Left lung (tissue), 10 donors: ENCODE results near the gene PRKG1. TPM values are rescaled to one million over a fixed set of nuclear protein-coding genes. Genes with fewer than 3 reads are reported as not detected.

Experiments used
- ATAC-seq: fragments of 200-7000 bp; cut with Tn5 transposase; one replicate; pipeline ENCODE4 v1.9.1; 2020; ENCODE audit warnings: moderate library complexity
- DNase-seq, 4 donors: peaks; one replicate each; pipeline ENCODE4 v3.0.0-alpha.2; 2013 to 2020
- H3K27ac ChIP-seq, 2 donors: fragments of 200-600 bp; sonication (generic) in 1 of 2; one replicate each; pipeline versions ENCODE4 v1.5.0 to v1.8.0; 2020 to 2021
- H3K27me3 ChIP-seq, 2 donors: fragments of 200-600 bp; sonication (generic) in 1 of 2; one replicate each; pipeline versions ENCODE4 v1.5.0 to v1.8.0; 2020 to 2021
- H3K36me3 ChIP-seq, 2 donors: fragments of 200-600 bp; sonication (generic) in 1 of 2; one replicate each; pipeline versions ENCODE4 v1.5.0 to v1.8.0; 2020 to 2021
- H3K4me1 ChIP-seq, 2 donors: fragments of 200-600 bp; one replicate each; pipeline ENCODE4 v1.8.0; 2021
- H3K4me3 ChIP-seq, 2 donors: fragments of 200-600 bp; sonication (generic) in 1 of 2; one replicate each; pipeline versions ENCODE4 v1.5.0 to v1.8.0; 2020 to 2021; ENCODE audit warnings: mild to moderate bottlenecking in 1 of 2
- H3K9me3 ChIP-seq, 2 donors: fragments of 200-600 bp; sonication (generic) in 1 of 2; one replicate each; pipeline versions ENCODE4 v1.5.0 to v1.8.0; 2020 to 2021
- CTCF ChIP-seq, 2 donors: fragments of 200-600 bp; sonication (generic) in 1 of 2; IDR thresholded peaks; one replicate each; pipeline versions ENCODE4 v1.5.0 to v1.8.0; 2021; ENCODE audit warnings: antibody characterized with exemption in 2 of 2
- intact Hi-C, 2 donors: fragments of 100-400 bp; cut with DNase I; formaldehyde crosslinking; loops; one replicate each; pipeline versions ENCODE4 v1.11.2 to v1.14.2; 2022
- polyA plus RNA-seq, 6 donors: library from polyadenylated mRNA; unstranded; fragments of 120-200 nt; gene quantifications; one replicate each; pipeline ENCODE4 v1.2.1, GENCODE V29; 2013; ENCODE audit not compliant: insufficient read length in 6 of 6
- total RNA-seq, 2 donors: library from RNA; stranded (reverse); fragmentation: NEBNext Ultra II Directional; extraction: Animal tissue kit (Norgen Biotek cat#: 25700); gene quantifications; one replicate each; pipeline ENCODE4 v1.2.1, GENCODE V29; 2021
- donor health status: DM: no; HTN: yes; CAD: no.
- donor health status: DM: no; HTN: no; CAD: no.

Gene PRKG1
- total and polyA plus RNA-seq, 8 donors: 15.6 to 29.0 (median 17.8) TPM

DNA sequence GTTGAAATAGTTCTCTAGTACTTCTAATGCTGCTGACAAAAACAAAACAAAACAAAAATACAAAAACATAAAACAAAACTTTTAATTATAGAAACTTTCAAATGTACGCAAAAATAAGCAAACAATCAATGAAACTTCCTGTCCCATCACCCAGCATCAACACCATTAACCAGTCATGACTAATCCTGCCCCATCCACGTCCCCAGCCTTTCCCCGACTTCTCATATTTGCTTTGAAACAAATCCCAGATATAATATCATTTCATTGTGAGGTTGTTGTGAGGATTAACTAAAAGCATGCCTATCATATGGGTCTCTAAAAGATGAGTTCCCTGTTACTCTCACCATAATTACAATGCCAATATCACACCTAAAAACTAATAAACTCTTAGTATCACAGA is 569.4 kb downstream of the PRKG1 start:
- Histone ChIP-seq H3K9me3 (no peaks in the 10 kb centered on the region), H3K27ac (no peak overlapping the region), H3K36me3 (no peaks in the 10 kb centered on the region), H3K4me1 (no peaks in the 10 kb centered on the region), H3K4me3 (no peak overlapping the region), H3K27me3 (no peaks in the 10 kb centered on the region)
- intact Hi-C loops: no loop called here
- TF ChIP-seq CTCF (IDR thresholded peaks at IDR 0.05): no peak
- ATAC-seq (no peak), DNase-seq (no peak)

- intact Hi-C loops: no loop called here
Observed at GRCh38 chr10:51649064-51649463, 574.8 kb downstream of the PRKG1 start.

GRCh38 chr10:51651063-51651462 is 576.8 kb downstream of the PRKG1 start:
- Histone ChIP-seq H3K36me3 (no peaks in the 10 kb centered on the region), H3K4me3 (no peak overlapping the region), H3K4me1 (no peaks in the 10 kb centered on the region), H3K27ac (no peak overlapping the region), H3K9me3 (no peaks in the 10 kb centered on the region), H3K27me3 (no peaks in the 10 kb centered on the region)
- intact Hi-C loops: no loop called here
- no peak for ATAC-seq
- DNase-seq: no peak
- TF ChIP-seq CTCF (IDR thresholded peaks at IDR 0.05): no peak

More at GRCh38 chr10:51649064-51649463, 574.8 kb downstream of the PRKG1 start:
- ATAC-seq (no peak), DNase-seq (no peak)
- TF ChIP-seq CTCF (IDR thresholded peaks at IDR 0.05): no peak
- Histone ChIP-seq H3K4me1 (no peaks in the 10 kb centered on the region), H3K9me3 (no peaks in the 10 kb centered on the region), H3K36me3 (no peaks in the 10 kb centered on the region), H3K4me3 (no peak overlapping the region), H3K27ac (no peak overlapping the region), H3K27me3 (no peaks in the 10 kb centered on the region)

DNA sequence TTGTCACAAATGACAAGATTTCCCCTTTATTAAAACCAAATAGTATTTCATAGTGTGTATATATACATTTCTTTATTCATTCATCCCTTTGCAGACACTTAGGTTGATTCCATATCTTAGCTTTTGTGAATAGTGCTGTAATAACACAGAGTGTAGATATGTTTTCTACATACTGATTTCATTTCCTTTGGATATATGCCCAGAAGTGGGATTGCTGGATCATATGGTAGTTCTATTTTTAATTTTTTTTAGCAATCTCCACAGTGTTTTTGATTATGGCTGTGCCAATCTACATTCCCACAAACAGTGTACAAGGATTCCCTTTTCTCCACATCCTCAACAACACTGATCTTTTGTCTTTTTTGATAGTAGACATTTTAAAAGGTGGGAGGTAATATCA is 578.7 kb downstream of the PRKG1 start:
- ATAC-seq (no peak), DNase-seq (peak in 2 of 4 donors; percentile 20 to 26)
- no peaks in the 10 kb centered on the region for H3K4me1 ChIP-seq
- intact Hi-C loops: no loop called here
- no peaks in the 10 kb centered on the region for H3K9me3 ChIP-seq
- no peak for TF ChIP-seq CTCF (IDR thresholded peaks at IDR 0.05)
- H3K4me3 ChIP-seq: no peak overlapping the region
- H3K27ac ChIP-seq: no peak overlapping the region
- no peaks in the 10 kb centered on the region for H3K27me3 ChIP-seq
- no peaks in the 10 kb centered on the region for H3K36me3 ChIP-seq

GRCh38 chr10:51654918-51655317 is 580.6 kb downstream of the PRKG1 start:
- no peak for DNase-seq
- Histone ChIP-seq H3K36me3 (no peaks in the 10 kb centered on the region), H3K9me3 (no peaks in the 10 kb centered on the region), H3K27me3 (no peaks in the 10 kb centered on the region), H3K27ac (no peak overlapping the region), H3K4me1 (no peaks in the 10 kb centered on the region), H3K4me3 (no peak overlapping the region)
- intact Hi-C loops: no loop called here
- no peak for TF ChIP-seq CTCF (IDR thresholded peaks at IDR 0.05)
- no peak for ATAC-seq
